HepG2 (cell line): ENCODE data around the gene GNL1. TPM values are rescaled to one million over a fixed set of nuclear protein-coding genes. Genes with fewer than 3 reads are reported as not detected.

Experiments used
- BORCS8-MEF2B ChIP-seq: sonication (generic); formaldehyde crosslinking; IDR thresholded peaks from 2 replicates; pipeline ENCODE4 v1.8.0; 2022; ENCODE audit warnings: mild to moderate bottlenecking, missing genetic modification reagents
- BRD4 ChIP-seq: sonication (generic); formaldehyde crosslinking; IDR thresholded peaks from 2 replicates; pipeline ENCODE4 v1.4.0; 2020; ENCODE audit warnings: missing genetic modification reagents
- CREBL2 ChIP-seq: sonication (generic); formaldehyde crosslinking; IDR thresholded peaks from 2 replicates; pipeline ENCODE4 v1.8.1; 2023; ENCODE audit warnings: missing genetic modification reagents, mild to moderate bottlenecking, borderline replicate concordance
- KDM1A ChIP-seq: IDR thresholded peaks from 2 replicates; pipeline ENCODE4 v1.6.1; 2016; ENCODE audit warnings: missing compliant biosample characterization
- KLF11 ChIP-seq: IDR thresholded peaks from 2 replicates; pipeline ENCODE4 v1.6.1; 2016; ENCODE audit warnings: missing compliant biosample characterization
- KLF13 ChIP-seq: sonication (generic); formaldehyde crosslinking; IDR thresholded peaks from 2 replicates; pipeline ENCODE4 v1.4.0; 2020; ENCODE audit warnings: mild to moderate bottlenecking, missing genetic modification reagents
- MIER2 ChIP-seq: IDR thresholded peaks from 2 replicates; pipeline ENCODE4 v1.6.1; 2016; ENCODE audit warnings: missing biosample characterization, missing genetic modification reagents
- MYPOP ChIP-seq: sonication (generic); formaldehyde crosslinking; IDR thresholded peaks from 2 replicates; pipeline ENCODE4 v1.8.1; 2023; ENCODE audit warnings: mild to moderate bottlenecking, moderate library complexity, missing genetic modification reagents
- NAIF1 ChIP-seq: sonication (generic); formaldehyde crosslinking; IDR thresholded peaks from 2 replicates; pipeline ENCODE4 v1.5.0; 2020; ENCODE audit warnings: mild to moderate bottlenecking, missing genetic modification reagents, borderline replicate concordance
- RBFOX2 ChIP-seq: fragments of 200-400 bp; formaldehyde crosslinking; IDR thresholded peaks from 2 replicates; pipeline ENCODE4 v1.6.1; 2017; ENCODE audit warnings: low read depth, mild to moderate bottlenecking, low read length
- SCMH1 ChIP-seq: sonication (generic); formaldehyde crosslinking; IDR thresholded peaks from 2 replicates; pipeline ENCODE4 v1.9.0; 2021; ENCODE audit warnings: missing genetic modification reagents, mild to moderate bottlenecking, borderline replicate concordance
- SP2 ChIP-seq: sonication (generic); formaldehyde crosslinking; IDR thresholded peaks from 2 replicates; pipeline ENCODE4 v1.5.1; 2020; ENCODE audit warnings: mild to moderate bottlenecking, missing genetic modification reagents
- TRAFD1 ChIP-seq: sonication (generic); formaldehyde crosslinking; IDR thresholded peaks from 2 replicates; pipeline ENCODE4 v1.5.1; 2020; ENCODE audit warnings: missing genetic modification reagents, mild to moderate bottlenecking, borderline replicate concordance
- ZBTB49 ChIP-seq: sonication (generic); formaldehyde crosslinking; IDR thresholded peaks from 2 replicates; pipeline ENCODE4 v1.4.0; 2020; ENCODE audit warnings: missing genetic modification reagents, borderline replicate concordance
- ZKSCAN5 ChIP-seq: sonication (generic); formaldehyde crosslinking; IDR thresholded peaks from 2 replicates; pipeline ENCODE4 v1.5.1; 2020; ENCODE audit warnings: mild to moderate bottlenecking, missing genetic modification reagents
- ZNF30 ChIP-seq: sonication (generic); formaldehyde crosslinking; IDR thresholded peaks from 2 replicates; pipeline ENCODE4 v1.5.0; 2020; ENCODE audit warnings: mild to moderate bottlenecking, missing genetic modification reagents
- ZNF317 ChIP-seq: sonication (generic); formaldehyde crosslinking; IDR thresholded peaks from 2 replicates; pipeline ENCODE4 v1.5.0; 2020; ENCODE audit warnings: mild to moderate bottlenecking, missing genetic modification reagents
- ZNF746 ChIP-seq: sonication (generic); formaldehyde crosslinking; IDR thresholded peaks from 2 replicates; pipeline ENCODE4 v1.8.0; 2022; ENCODE audit warnings: mild to moderate bottlenecking, missing genetic modification reagents
- ZNF770 ChIP-seq: sonication (generic); formaldehyde crosslinking; IDR thresholded peaks from 2 replicates; pipeline ENCODE4 v1.5.0; 2020; ENCODE audit warnings: mild to moderate bottlenecking, missing genetic modification reagents
- ZNF773 ChIP-seq: sonication (generic); formaldehyde crosslinking; IDR thresholded peaks from 2 replicates; pipeline ENCODE4 v1.4.0; 2020; ENCODE audit warnings: missing genetic modification reagents, borderline replicate concordance
- ZNF790 ChIP-seq: sonication (generic); formaldehyde crosslinking; IDR thresholded peaks from 2 replicates; pipeline ENCODE4 v1.8.0; 2022; ENCODE audit warnings: missing genetic modification reagents, mild to moderate bottlenecking, borderline replicate concordance
- ZNF792 ChIP-seq: IDR thresholded peaks from 2 replicates; pipeline ENCODE4 v1.6.1; 2016
- ZNF839 ChIP-seq: sonication (generic); formaldehyde crosslinking; IDR thresholded peaks from 2 replicates; pipeline ENCODE4 v1.4.0; 2020; ENCODE audit warnings: missing genetic modification reagents, mild to moderate bottlenecking, borderline replicate concordance
- polyA plus RNA-seq, 8 experiments: library from polyadenylated mRNA; depleted of rRNA in 3 of 8; stranded (reverse) in 7 of 8; unstranded in 1 of 8; fragments of >200 nt; fragmentation: Illumina TruSeq in 4 of 8; extraction: Trizol in 4 of 8; gene quantifications; 2 replicates each; pipeline versions ENCODE4 v1.2.1 to v1.2.3, GENCODE V29; 2011 to 2016; ENCODE audit warnings: low read depth in 4 of 8, missing spikeins in 1 of 8, mixed read lengths in 1 of 8; ENCODE audit not compliant: insufficient read depth in 1 of 8
- total RNA-seq, 5 experiments: library from RNA; depleted of rRNA; stranded (reverse); fragments of >200 nt; fragmentation: Illumina TruSeq; extraction: Trizol; gene quantifications; 2 replicates each; pipeline ENCODE4 v1.2.3, GENCODE V29; 2016; ENCODE audit warnings: low read depth in 1 of 5

GNL1 gene
- total and polyA plus RNA-seq, 2 of the 13 experiments (the other 11 are each of a cell fraction or from before 2014, with no cell fraction given) = 35.0 to 55.6 TPM

GRCh38 chr6:30556066-30556905 is at the start of gene GNL1 (continued):
- TF ChIP-seq ZNF792 = no peak
- no peak for TF ChIP-seq ZKSCAN5 (CRISPR knock-in tag)
- no peak for TF ChIP-seq KLF11 (CRISPR knock-in tag)
- no peak; the same call in 1 of the 2 replicates for TF ChIP-seq ZBTB49
- TF ChIP-seq ZNF30 (CRISPR knock-in tag) = no peak
- TF ChIP-seq KLF13 (CRISPR knock-in tag) = no peak
- no peak for TF ChIP-seq KDM1A
- no peak; the same call in 1 of the 2 replicates for TF ChIP-seq CREBL2 (CRISPR knock-in tag)
- no peak; the same call in none of the 2 replicates for TF ChIP-seq MIER2 (CRISPR knock-in tag)
- peak; percentile 84 for TF ChIP-seq RBFOX2
- TF ChIP-seq ZNF770 (CRISPR knock-in tag) = no peak
- peak; percentile 12; the same call in 1 of the 2 replicates for TF ChIP-seq NAIF1 (CRISPR knock-in tag)
- peak; percentile 94 for TF ChIP-seq BORCS8-MEF2B
- no peak; the same call in 1 of the 2 replicates for TF ChIP-seq TRAFD1 (CRISPR knock-in tag)
- peak; percentile 12; the same call in 1 of the 2 replicates for TF ChIP-seq ZNF746 (CRISPR knock-in tag)
- peak; percentile 75; the same call in 1 of the 2 replicates for TF ChIP-seq BRD4 (CRISPR knock-in tag)
- no peak for TF ChIP-seq ZNF839 (CRISPR knock-in tag)
- no peak for TF ChIP-seq ZNF790 (CRISPR knock-in tag)
- TF ChIP-seq ZNF773 = 0 out of 2 replicates have a peak, but pooled peaks have one; percentile 71
- no peak; the same call in 1 of the 2 replicates for TF ChIP-seq SP2
- no peak for TF ChIP-seq SCMH1 (CRISPR knock-in tag)
- TF ChIP-seq MYPOP (CRISPR knock-in tag) = peak; percentile 58; the same call in 1 of the 2 replicates
- peak; percentile 63 for TF ChIP-seq ZNF317 (CRISPR knock-in tag)
